OCI-LY3 (cell line): ENCODE data around the gene CERS6.
A peak's percentile ranks its signal among the peaks of the same experiment; 100 is the strongest.

ENCODE experiments used
- H2AFZ ChIP-seq: fragments of 200-600, 300-600 bp; shearing (Covaris generic); 2 replicates; pipeline ENCODE4 v1.6.0; 2014; ENCODE audit warnings: antibody characterized with exemption, low read depth, low read length
- H3K27ac ChIP-seq: fragments of 200-600, 300-600 bp; sonication (generic); 2 replicates; pipeline ENCODE4 v1.5.1; 2014; ENCODE audit warnings: mild to moderate bottlenecking, low read length, moderate library complexity, mixed read lengths
- H3K27me3 ChIP-seq: fragments of 200-600, 300-600 bp; sonication (generic); 2 replicates; pipeline ENCODE4 v1.6.1; 2014; ENCODE audit warnings: low read depth, low read length, mixed read lengths
- H3K36me3 ChIP-seq: fragments of 200-600, 300-600 bp; sonication (generic); replicated peaks from 2 replicates; pipeline ENCODE3; 2014; ENCODE audit warnings: low read depth, low read length, mixed read lengths
- H3K4me1 ChIP-seq: fragments of 300-600, 200-600 bp; sonication (generic); 2 replicates; pipeline ENCODE4 v1.6.1; 2014; ENCODE audit warnings: low read length, mixed read lengths
- H3K4me2 ChIP-seq: fragments of 200-600, 300-600 bp; sonication (generic); 2 replicates; pipeline ENCODE4 v1.6.1; 2014; ENCODE audit warnings: low read length, mixed read lengths
- H3K4me3 ChIP-seq: fragments of 300-600, 200-600 bp; sonication (generic); 2 replicates; pipeline ENCODE4 v1.5.1; 2014; ENCODE audit warnings: antibody characterized with exemption, mild to moderate bottlenecking, low read length, moderate library complexity
- H3K79me2 ChIP-seq: fragments of 300-600, 200-600 bp; shearing (Covaris generic); 2 replicates; pipeline ENCODE4 v1.6.1; 2014; ENCODE audit warnings: mild to moderate bottlenecking, low read length, mixed read lengths
- H3K9ac ChIP-seq: fragments of 300-600, 200-600 bp; shearing (Covaris generic); 2 replicates; pipeline ENCODE4 v1.6.0; 2014; ENCODE audit warnings: mild to moderate bottlenecking, low read length, moderate library complexity
- H3K9me3 ChIP-seq: fragments of 200-600, 300-600 bp; shearing (Covaris generic); 2 replicates; pipeline ENCODE4 v1.6.1; 2014; ENCODE audit warnings: low read length, mixed read lengths; ENCODE audit not compliant: insufficient read depth
- H4K20me1 ChIP-seq: fragments of 200-600, 300-600 bp; sonication (generic); 2 replicates; pipeline ENCODE4 v1.6.1; 2016; ENCODE audit warnings: low read length, mixed read lengths; ENCODE audit not compliant: insufficient read depth
- CTCF ChIP-seq: fragments of 200-600, 300-600 bp; sonication (generic); IDR thresholded peaks from 2 replicates; pipeline ENCODE4 v1.5.1; 2014; ENCODE audit warnings: antibody characterized with exemption, low read length, low read depth
- EZH2phosphoT487 ChIP-seq: fragments of 200-600 bp; shearing (Covaris generic); IDR thresholded peaks from 2 replicates; pipeline ENCODE4 v1.6.1; 2018; ENCODE audit warnings: antibody characterized with exemption, mixed run types, low read depth

CERS6 gene

GRCh38 chr2:168428431-168428830 is 27.6 kb upstream of the CERS6 start:
- H3K4me2 ChIP-seq = no peak overlapping the region
- H3K9me3 ChIP-seq = peaks cover 8% of the 10 kb centered on the region; the same call in 1 of the 2 replicates
- H2AFZ ChIP-seq = no peak overlapping the region
- peaks cover 7% of the 10 kb centered on the region for H3K36me3 ChIP-seq
- no peak overlapping the region for H3K27ac ChIP-seq
- no peak overlapping the region for H3K4me3 ChIP-seq
- H3K4me1 ChIP-seq = peaks cover 43% of the 10 kb centered on the region
- no peak overlapping the region for H3K9ac ChIP-seq
- H3K27me3 ChIP-seq = no peaks in the 10 kb centered on the region; the same call in 1 of the 2 replicates
- no peaks in the 10 kb centered on the region for H4K20me1 ChIP-seq
- H3K79me2 ChIP-seq = no peaks in the 10 kb centered on the region
- TF ChIP-seq CTCF (no peak), EZH2phosphoT487 (no peak)

GRCh38 chr2:168429988-168430387 is 26.1 kb upstream of the CERS6 start:
- Histone ChIP-seq H2AFZ (no peak overlapping the region), H3K9me3 (no peaks in the 10 kb centered on the region)
- no peak for TF ChIP-seq EZH2phosphoT487
- TF ChIP-seq CTCF = no peak

DNA sequence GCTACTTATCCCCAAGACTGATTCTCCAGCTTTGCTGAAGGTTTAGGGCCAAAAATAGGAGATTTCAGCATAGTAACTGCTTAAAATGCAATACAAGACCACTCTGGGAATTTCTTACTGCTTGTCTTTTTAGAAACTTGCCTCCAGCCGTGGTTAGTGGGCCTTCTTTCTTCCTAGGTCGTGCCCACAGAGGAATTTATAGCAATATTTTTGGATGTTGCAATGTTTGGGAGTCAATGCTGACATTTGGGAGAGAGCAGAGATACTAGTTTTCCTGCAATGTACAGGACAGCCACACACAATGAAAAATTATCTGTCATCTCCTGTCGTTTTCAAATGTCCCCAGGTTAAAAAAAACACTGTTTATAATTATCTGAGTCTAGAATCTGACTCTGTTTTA is 25.6 kb upstream of the CERS6 start:
- H3K4me3 ChIP-seq = no peak overlapping the region
- H3K27ac ChIP-seq = no peak overlapping the region
- no peaks in the 10 kb centered on the region for H3K9me3 ChIP-seq
- no peaks in the 10 kb centered on the region for H3K79me2 ChIP-seq
- H3K9ac ChIP-seq = no peak overlapping the region
- no peak overlapping the region for H2AFZ ChIP-seq
- TF ChIP-seq EZH2phosphoT487 (no peak), CTCF (no peak)
- no peaks in the 10 kb centered on the region for H3K36me3 ChIP-seq
- no peak overlapping the region for H3K4me2 ChIP-seq
- no peaks in the 10 kb centered on the region; the same call in 1 of the 2 replicates for H3K27me3 ChIP-seq
- H4K20me1 ChIP-seq = no peaks in the 10 kb centered on the region
- peaks cover 33% of the 10 kb centered on the region for H3K4me1 ChIP-seq

More at GRCh38 chr2:168429988-168430387, 26.1 kb upstream of the CERS6 start:
- Histone ChIP-seq H3K27ac (no peak overlapping the region), H3K36me3 (no peaks in the 10 kb centered on the region), H3K9ac (no peak overlapping the region), H4K20me1 (no peaks in the 10 kb centered on the region), H3K4me2 (no peak overlapping the region), H3K4me1 (peaks cover 33% of the 10 kb centered on the region), H3K27me3 (no peaks in the 10 kb centered on the region; the same call in 1 of the 2 replicates), H3K4me3 (no peak overlapping the region), H3K79me2 (no peaks in the 10 kb centered on the region)

DNA sequence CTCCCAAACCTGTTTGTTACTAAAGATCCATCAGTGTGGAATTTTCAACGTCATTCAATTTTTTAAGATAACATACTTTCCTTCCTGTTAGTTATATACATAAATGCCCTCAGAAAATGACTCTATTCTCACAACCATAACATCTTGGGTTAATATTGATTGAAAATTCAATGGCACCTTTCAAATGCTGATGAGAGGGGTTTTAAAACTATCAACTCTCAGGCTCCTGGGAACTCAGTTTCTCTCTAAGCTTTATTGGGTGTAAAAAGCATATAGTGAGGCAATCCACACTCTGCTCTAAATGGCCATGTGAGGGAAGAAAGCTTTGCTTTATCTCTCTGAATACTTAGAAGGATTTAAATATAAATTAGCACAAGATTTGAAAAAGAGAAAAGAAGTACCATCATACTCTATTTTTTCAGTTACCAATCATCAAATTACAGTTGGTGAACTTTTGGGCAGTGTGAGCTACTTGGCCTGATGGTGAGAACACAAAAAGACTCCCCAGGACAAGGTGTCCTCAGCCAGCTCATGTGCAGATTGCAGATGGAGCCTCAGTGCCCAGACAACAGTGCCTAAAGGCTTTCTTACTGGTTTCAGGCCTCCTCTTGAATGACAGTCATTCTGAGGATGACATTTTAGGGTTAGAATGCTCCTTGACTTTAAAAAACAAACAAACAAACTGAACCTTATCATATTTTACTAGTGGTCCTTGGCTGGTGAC is 24.6 kb upstream of the CERS6 start:
- H4K20me1 ChIP-seq = no peaks in the 10 kb centered on the region
- no peak overlapping the region for H2AFZ ChIP-seq
- no peak for TF ChIP-seq CTCF
- no peak for TF ChIP-seq EZH2phosphoT487
- no peaks in the 10 kb centered on the region for H3K79me2 ChIP-seq
- no peaks in the 10 kb centered on the region for H3K9me3 ChIP-seq
- peaks cover 30% of the 10 kb centered on the region for H3K4me1 ChIP-seq
- H3K9ac ChIP-seq = no peak overlapping the region
- no peak overlapping the region for H3K4me3 ChIP-seq
- peak overlapping the region; percentile 58 for H3K4me2 ChIP-seq
- H3K36me3 ChIP-seq = no peaks in the 10 kb centered on the region
- no peaks in the 10 kb centered on the region; the same call in 1 of the 2 replicates for H3K27me3 ChIP-seq
- H3K27ac ChIP-seq = no peak overlapping the region
